SK-N-MC (cell line): ENCODE measurements around the gene DDX50.

ENCODE experiments used
- EZH2 ChIP-seq: fragments of 200-600 bp; sonication (generic); IDR thresholded peaks from one replicate; pipeline ENCODE4 v1.6.1; 2017; ENCODE audit warnings: antibody characterized with exemption
- POLR2AphosphoS5 ChIP-seq: IDR thresholded peaks from 2 replicates; pipeline ENCODE4 v1.6.1; 2012; ENCODE audit warnings: mild to moderate bottlenecking, low read depth, low read length, borderline replicate concordance

GRCh38 chr10:68955832-68956532 lies 54.9 kb downstream of the DDX50 start, which contains the start of gene DDX21:
- TF ChIP-seq POLR2AphosphoS5 (peak; percentile 82; the same call in 1 of the 2 replicates), EZH2 (no peak)
